ENCODE data around the gene ISL1.

The ISL1 gene

GRCh38 chr5:51373880-51374523 is 9.2 kb upstream of the ISL1 start:
- TF ChIP-seq ZFX (IDR thresholded peaks at IDR 0.05; ENCODE audit: borderline replicate concordance): no peak
- peak; percentile 24 for TF ChIP-seq CTCF (IDR thresholded peaks at IDR 0.05)
- H3K27ac ChIP-seq: no peak overlapping the region

GRCh38 chr5:51375084-51375483 is 8.2 kb upstream of the ISL1 start:
- H3K27ac ChIP-seq: no peak overlapping the region
- TF ChIP-seq CTCF (IDR thresholded peaks at IDR 0.05): no peak

GRCh38 chr5:51376509-51376908 is 6.7 kb upstream of the ISL1 start:
- no peak for TF ChIP-seq ZFX (IDR thresholded peaks at IDR 0.05; ENCODE audit: borderline replicate concordance)
- TF ChIP-seq CTCF (IDR thresholded peaks at IDR 0.05): no peak
- no peak overlapping the region for H3K27ac ChIP-seq

- TF ChIP-seq CTCF (IDR thresholded peaks at IDR 0.05): no peak
- no peak for TF ChIP-seq ZFX (IDR thresholded peaks at IDR 0.05; ENCODE audit: borderline replicate concordance)
- no peak overlapping the region for H3K27ac ChIP-seq
Measured at GRCh38 chr5:51377151-51378060, 5.8 kb upstream of the ISL1 start.

GRCh38 chr5:51378061-51378409 is 5.2 kb upstream of the ISL1 start:
- TF ChIP-seq CTCF (IDR thresholded peaks at IDR 0.05) (no peak), ZFX (IDR thresholded peaks at IDR 0.05; ENCODE audit: borderline replicate concordance) (no peak)
- no peak overlapping the region for H3K27ac ChIP-seq

GRCh38 chr5:51378448-51379330 is 4.6 kb upstream of the ISL1 start:
- TF ChIP-seq CTCF (IDR thresholded peaks at IDR 0.05) (peak; percentile 28), ZFX (IDR thresholded peaks at IDR 0.05; ENCODE audit: borderline replicate concordance) (no peak)
- H3K27ac ChIP-seq: no peak overlapping the region
